Adrenal gland (tissue), 12 donors: ENCODE measurements around the gene PTPN5. TPM values are rescaled to one million over a fixed set of nuclear protein-coding genes. Genes with fewer than 3 reads are reported as not detected.

Experiments
- DNase-seq, 7 donors: peaks; one replicate each; pipeline ENCODE4 v3.0.0-alpha.2; 2019 to 2020
- H3K27ac ChIP-seq, 5 donors: fragments of 200-600 bp; sonication (generic) in 4 of 5; 1 replicate in 3 of 5; 2 replicates in 2 of 5; pipeline versions ENCODE4 v1.5.1 to v1.8.0; 2016 to 2020; ENCODE audit warnings: mild to moderate bottlenecking in 1 of 5
- H3K27me3 ChIP-seq: fragments of 200-600 bp; 2 replicates; pipeline ENCODE4 v1.8.0; 2021
- H3K36me3 ChIP-seq, 2 donors: fragments of 200-600 bp; replicated peaks in 1 of 2; 1 replicate in 1 of 2; 2 replicates in 1 of 2; pipeline versions ENCODE4 v1.5.1 to v1.8.0; 2018 to 2022
- H3K4me1 ChIP-seq, 2 donors: fragments of 200-600 bp; replicated peaks in 1 of 2; 1 replicate in 1 of 2; 2 replicates in 1 of 2; pipeline versions ENCODE4 v1.5.1 to v1.8.0; 2018 to 2021
- H3K4me3 ChIP-seq, 4 donors: fragments of 200-600 bp; sonication (generic) in 3 of 4; one replicate each; pipeline ENCODE4 v1.5.1; 2016 to 2018
- H3K9me3 ChIP-seq, 3 donors: fragments of 200-600 bp; sonication (generic) in 1 of 3; replicated peaks in 1 of 3; 1 replicate in 2 of 3; 2 replicates in 1 of 3; pipeline versions ENCODE4 v1.5.1 to v1.8.0; 2016 to 2021
- POLR2A ChIP-seq, 2 donors: fragments of 450-650 bp; IDR thresholded peaks; one replicate each; pipeline ENCODE4 v1.6.1; 2017; ENCODE audit warnings: antibody characterized with exemption in 2 of 2, mild to moderate bottlenecking in 2 of 2, moderate library complexity in 1 of 2
- WGBS, 4 donors: extraction: QIAGEN DNeasy Blood & Tissue Kit in 2 of 4; methylation state at CpG; one replicate each; pipeline versions ENCODE4 v1.1.5 to v1.1.7; 2013 to 2017; 5-methylcytosine and 5-hydroxymethylcytosine counted together
- intact Hi-C, 2 donors: fragments of 100-400 bp; cut with DNase I; formaldehyde crosslinking; loops; one replicate each; pipeline versions ENCODE4 v1.14.1 to v1.15.0; 2022 to 2023
- polyA plus RNA-seq, 3 donors: library from polyadenylated mRNA; stranded (reverse); fragments of 200-250 nt in 2 of 3; fragments of 350-450 nt in 1 of 3; fragmentation: Illumina TruSeq in 1 of 3; extraction: RNeasy Lipid Tissue Mini Kit (QIAGEN cat#74804) in 1 of 3; gene quantifications; one replicate each; pipeline ENCODE4 v1.2.3, GENCODE V29; 2013 to 2014
- total RNA-seq, 9 donors: library from RNA; depleted of rRNA in 4 of 9; stranded (reverse); fragments of >200 nt in 4 of 9; fragments of 120-200 nt in 1 of 9; fragmentation: NEBNext Ultra II Directional in 1 of 9; extraction: Animal tissue kit (Norgen Biotek cat#: 25700) in 1 of 9; gene quantifications; one replicate each; pipeline versions ENCODE4 v1.1.0 to v1.2.4, GENCODE V29; 2013 to 2023
- TF ChIP-seq, protein P1 (sequence below), 6 experiments: fragments of 450-650 bp in 4 of 6; fragments of 200-600 bp in 2 of 6; sonication (generic) in 1 of 6; IDR thresholded peaks; 1 replicate in 5 of 6; 2 replicates in 1 of 6; pipeline versions ENCODE4 v1.5.1 to v1.8.0; 2016 to 2021; ENCODE audit warnings: antibody characterized with exemption in 6 of 6, mild to moderate bottlenecking in 2 of 6, moderate library complexity in 1 of 6
- donor health status: healthy with polysubstance abuse.
- donor health status: Bipolar disorder and iron deficiency.
- donor health status: DM: yes; HTN: yes; CAD: no.
- donor health status: DM: no; HTN: no; CAD: no.
- donor health status: DM: no; HTN: no; CAD: no.
- donor health status: DM: yes; HTN: yes; CAD: no.

The PTPN5 gene
- total and polyA plus RNA-seq, 12 donors: 0.06 to 1.3 (median 0.28) TPM; not detected in 2

DNA sequence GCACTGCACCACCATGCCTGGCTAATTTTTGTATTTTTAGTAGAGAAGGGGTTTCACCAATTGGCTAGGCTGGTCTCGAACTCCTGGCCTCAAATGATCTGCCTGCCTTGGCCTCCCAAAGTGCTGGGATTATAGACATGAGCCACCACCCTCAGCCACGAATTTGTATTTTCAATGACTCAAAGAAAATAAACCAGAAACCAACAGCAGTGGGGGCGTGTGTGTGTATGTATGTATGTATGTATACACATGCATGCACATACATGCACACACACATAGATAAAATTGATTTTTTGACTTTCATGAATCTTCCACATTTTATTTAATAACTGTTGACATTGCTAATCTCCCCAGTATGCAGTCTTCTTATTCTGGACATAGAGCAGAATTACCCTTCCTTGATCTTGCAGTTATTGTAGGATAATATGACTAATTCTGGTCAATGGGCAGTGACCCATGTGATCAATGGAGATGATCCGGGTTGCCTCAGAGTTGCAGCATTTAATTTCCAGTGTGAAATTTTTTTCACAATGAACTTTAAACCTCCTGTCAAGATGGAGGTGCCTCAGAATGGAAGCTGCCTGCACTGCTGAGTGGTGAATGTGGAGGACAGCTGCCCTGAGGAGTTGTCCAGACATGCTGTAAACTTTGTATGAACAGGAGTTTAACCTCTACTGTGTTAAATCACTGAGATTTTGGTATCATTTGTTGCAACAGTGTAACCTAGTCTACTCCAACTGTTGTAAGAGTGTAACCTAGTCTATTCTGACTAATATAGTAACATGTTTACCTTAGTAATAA, 12.8 kb upstream of the PTPN5 start:
- Histone ChIP-seq H3K9me3 (no peaks in the 10 kb centered on the region), H3K27me3 (peaks cover 8% of the 10 kb centered on the region), H3K4me3 (no peak overlapping the region), H3K36me3 (no peaks in the 10 kb centered on the region), H3K27ac (no peak overlapping the region), H3K4me1 (no peaks in the 10 kb centered on the region)
- 46 to 60% (median 56%) methylated on average over 4 of the region's 4 CpGs for WGBS, 4 donors
- TF ChIP-seq, protein P1, sequence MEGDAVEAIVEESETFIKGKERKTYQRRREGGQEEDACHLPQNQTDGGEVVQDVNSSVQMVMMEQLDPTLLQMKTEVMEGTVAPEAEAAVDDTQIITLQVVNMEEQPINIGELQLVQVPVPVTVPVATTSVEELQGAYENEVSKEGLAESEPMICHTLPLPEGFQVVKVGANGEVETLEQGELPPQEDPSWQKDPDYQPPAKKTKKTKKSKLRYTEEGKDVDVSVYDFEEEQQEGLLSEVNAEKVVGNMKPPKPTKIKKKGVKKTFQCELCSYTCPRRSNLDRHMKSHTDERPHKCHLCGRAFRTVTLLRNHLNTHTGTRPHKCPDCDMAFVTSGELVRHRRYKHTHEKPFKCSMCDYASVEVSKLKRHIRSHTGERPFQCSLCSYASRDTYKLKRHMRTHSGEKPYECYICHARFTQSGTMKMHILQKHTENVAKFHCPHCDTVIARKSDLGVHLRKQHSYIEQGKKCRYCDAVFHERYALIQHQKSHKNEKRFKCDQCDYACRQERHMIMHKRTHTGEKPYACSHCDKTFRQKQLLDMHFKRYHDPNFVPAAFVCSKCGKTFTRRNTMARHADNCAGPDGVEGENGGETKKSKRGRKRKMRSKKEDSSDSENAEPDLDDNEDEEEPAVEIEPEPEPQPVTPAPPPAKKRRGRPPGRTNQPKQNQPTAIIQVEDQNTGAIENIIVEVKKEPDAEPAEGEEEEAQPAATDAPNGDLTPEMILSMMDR (IDR thresholded peaks at IDR 0.05): no peak
- no peak for TF ChIP-seq POLR2A (IDR thresholded peaks at IDR 0.05)
- DNase-seq: no peak
- intact Hi-C loops: no loop called here

DNA sequence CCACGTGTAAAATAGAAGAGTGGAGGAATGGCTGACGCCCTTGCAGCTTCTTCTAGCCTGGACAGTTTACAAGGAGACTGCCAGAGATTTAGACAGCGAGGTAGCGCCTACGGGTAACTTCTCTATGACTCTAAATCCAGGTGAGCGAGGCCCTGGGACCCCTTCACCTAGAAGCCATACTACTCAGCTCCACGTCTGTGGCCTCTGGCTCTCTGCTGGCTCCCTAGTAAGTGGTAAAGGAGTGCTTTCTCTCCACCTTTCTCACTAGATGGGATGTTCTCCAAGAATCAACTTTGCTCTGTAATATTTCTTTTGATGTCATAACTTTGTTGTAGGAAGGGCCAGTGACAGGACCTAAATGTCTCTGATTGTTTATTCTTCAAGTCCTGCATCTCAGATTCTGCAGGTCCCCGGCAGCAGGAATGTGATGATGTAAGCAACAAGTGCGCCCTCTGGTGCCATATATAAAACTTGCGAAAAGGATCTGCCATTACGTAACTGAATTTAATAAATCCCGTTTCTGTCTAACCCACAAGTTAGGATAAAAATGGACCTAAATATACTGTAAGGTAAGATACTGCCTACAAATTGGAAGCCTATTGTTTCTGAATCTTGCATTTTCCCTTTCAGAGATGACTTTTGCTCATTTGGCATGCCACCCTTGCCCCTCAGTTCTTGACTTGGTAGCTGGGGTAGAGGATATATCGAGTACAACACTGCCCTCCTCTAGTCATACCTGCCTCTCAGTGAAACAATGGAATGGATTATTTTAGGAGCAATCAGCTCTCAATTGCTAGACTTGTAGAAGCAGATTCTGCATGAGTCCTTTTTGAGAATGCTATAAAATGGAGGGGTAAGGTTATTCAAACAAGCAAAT, 11.0 kb upstream of the PTPN5 start:
- H3K36me3 ChIP-seq: no peaks in the 10 kb centered on the region
- H3K9me3 ChIP-seq: no peaks in the 10 kb centered on the region
- no peaks in the 10 kb centered on the region for H3K4me1 ChIP-seq
- H3K27ac ChIP-seq: no peak overlapping the region
- no peak overlapping the region for H3K4me3 ChIP-seq
- H3K27me3 ChIP-seq: peaks cover 8% of the 10 kb centered on the region
- TF ChIP-seq, protein P1 (IDR thresholded peaks at IDR 0.05): peak; percentile 43 to 66 (median 64)
- no peak for TF ChIP-seq POLR2A (IDR thresholded peaks at IDR 0.05)
- intact Hi-C loops: no loop called here
- WGBS, 4 donors: 36 to 45% (median 42%) methylated on average over 13 of the region's 13 CpGs
- DNase-seq: peak; percentile 39 to 81 (median 71)

DNA sequence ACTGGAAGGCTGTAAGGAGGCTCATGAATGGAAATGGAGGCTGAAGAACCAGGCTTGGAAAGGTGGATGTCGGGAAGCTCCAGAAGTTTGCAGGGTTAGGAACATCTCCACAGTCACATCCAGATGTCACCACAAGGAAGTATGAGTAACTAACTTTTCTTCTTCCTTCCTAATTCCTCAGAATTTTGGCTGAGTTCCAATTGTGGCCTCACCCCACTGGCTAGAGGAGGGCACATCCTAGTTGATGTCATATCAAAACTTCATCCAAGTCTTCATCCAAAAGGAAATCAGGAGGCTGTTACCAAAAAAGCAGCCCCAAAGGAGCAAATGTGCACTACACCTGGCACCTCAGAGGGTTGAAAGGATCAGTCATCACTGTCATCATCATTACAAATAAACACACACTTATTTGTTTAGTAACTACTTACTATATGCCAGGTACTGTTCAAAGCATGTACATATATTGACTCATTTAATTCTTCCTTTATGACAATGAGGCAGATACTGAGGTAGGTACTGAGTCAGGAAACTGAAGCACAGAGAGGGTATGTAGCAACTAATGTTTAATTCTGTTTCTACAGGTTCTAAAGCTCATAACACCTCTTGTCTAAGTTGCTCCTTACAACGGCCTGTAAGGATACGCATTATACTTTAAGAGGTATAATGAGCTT, 7.3 kb upstream of the PTPN5 start:
- DNase-seq: no peak
- no peak overlapping the region for H3K4me3 ChIP-seq
- intact Hi-C loops: no loop called here
- H3K36me3 ChIP-seq: no peaks in the 10 kb centered on the region
- H3K27ac ChIP-seq: no peak overlapping the region
- H3K4me1 ChIP-seq: no peaks in the 10 kb centered on the region
- TF ChIP-seq, protein P1 (IDR thresholded peaks at IDR 0.05): no peak
- no peak for TF ChIP-seq POLR2A (IDR thresholded peaks at IDR 0.05)
- no peaks in the 10 kb centered on the region for H3K9me3 ChIP-seq
- WGBS, 4 donors: 83 to 92% (median 88%) methylated on average over 3 of the region's 3 CpGs
- H3K27me3 ChIP-seq: peaks cover 16% of the 10 kb centered on the region

DNA sequence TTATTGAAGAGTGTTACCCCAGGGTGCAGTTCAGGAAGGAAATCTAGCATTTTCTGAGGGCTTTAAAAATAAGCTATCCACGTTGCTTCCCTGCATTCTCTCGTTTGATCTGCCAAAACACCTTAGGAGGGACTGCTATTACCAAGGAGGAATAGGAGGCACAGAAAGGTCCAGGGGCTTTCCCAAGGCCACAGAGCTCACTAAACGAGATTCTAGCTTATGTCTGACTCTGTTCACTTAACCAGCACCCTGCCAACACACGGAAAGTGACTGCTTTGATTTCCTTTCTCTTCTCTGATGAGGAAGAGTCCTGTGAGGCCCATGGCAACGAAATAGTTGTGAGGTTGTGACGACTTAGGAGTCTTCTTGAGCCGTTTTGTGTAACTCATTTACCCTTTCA, 3.4 kb upstream of the PTPN5 start:
- DNase-seq: no peak
- Histone ChIP-seq H3K27ac (no peak overlapping the region), H3K27me3 (peaks cover 38% of the 10 kb centered on the region), H3K4me1 (peaks cover 0 to 12% of the 10 kb centered on the region in 2 donors), H3K4me3 (no peak overlapping the region), H3K36me3 (no peaks in the 10 kb centered on the region), H3K9me3 (no peaks in the 10 kb centered on the region)
- TF ChIP-seq, protein P1 (IDR thresholded peaks at IDR 0.05): no peak
- TF ChIP-seq POLR2A (IDR thresholded peaks at IDR 0.05): no peak
- 37 to 50% (median 42%) methylated on average over 7 of the region's 7 CpGs for WGBS, 4 donors
- intact Hi-C loops: no loop called here
